ENCODE results near the gene ZSCAN5A. TPM values are rescaled to one million over a fixed set of nuclear protein-coding genes. Genes with fewer than 3 reads are reported as not detected.
"Not testable (repeated sequence)": the region's sequence is repeated elsewhere in the genome, so short reads cannot be mapped to it uniquely, and the experiment has no call there.

The ZSCAN5A gene
- total and polyA plus RNA-seq, 2 experiments from 2014 or later: 4.2 to 4.4 TPM

- H3K4me3 ChIP-seq: no peak overlapping the region
- no peak overlapping the region for H3K4me2 ChIP-seq (ENCODE audit: unreplicated experiment)
- no peaks in the 10 kb centered on the region for H4K20me1 ChIP-seq (ENCODE audit: insufficient read depth)
- H3F3A ChIP-seq (ENCODE audit: insufficient read depth): no peaks in the 10 kb centered on the region
- no peaks in the 10 kb centered on the region for H3K9me3 ChIP-seq (ENCODE audit: low read depth)
- no peaks in the 10 kb centered on the region for H3K4me1 ChIP-seq (ENCODE audit: insufficient read depth)
- no peak overlapping the region for H3K27ac ChIP-seq
- no peaks in the 10 kb centered on the region for H3K9me2 ChIP-seq (ENCODE audit: insufficient read depth)
- in situ Hi-C loops (cut with MboI): no loop called here
- H3K79me2 ChIP-seq (ENCODE audit: insufficient read depth): no peaks in the 10 kb centered on the region
- no peak overlapping the region for H2AFZ ChIP-seq
- DNase-seq: no peak
- 60 to 66% methylated on average over 12 of the region's 12 CpGs for WGBS, 2 experiments (ENCODE audit: low coverage in 1 of 2, low lambda C conversion rate in 2 of 2, missing lambda C conversion rate in 2 of 2)
- TF ChIP-seq EZH2 (IDR thresholded peaks at IDR 0.05; ENCODE audit: insufficient read depth, poor library complexity, severe bottlenecking): no peak
- TF ChIP-seq EZH2phosphoT487 (IDR thresholded peaks at IDR 0.05; ENCODE audit: insufficient read depth, low read depth): no peak
- no peaks in the 10 kb centered on the region for H3K27me3 ChIP-seq (replicated peaks; ENCODE audit: insufficient read depth)
- no peak overlapping the region for H3K9ac ChIP-seq
- H3K36me3 ChIP-seq (ENCODE audit: low read depth): no peaks in the 10 kb centered on the region
These were observed 105.5 kb downstream of the ZSCAN5A start for GRCh38 chr19:56209091-56209490.

- H3K36me3 ChIP-seq (ENCODE audit: low read depth); H2AFZ ChIP-seq; in situ Hi-C loops (cut with MboI); H3K9ac ChIP-seq; H3K4me1 ChIP-seq (ENCODE audit: insufficient read depth); H3K9me3 ChIP-seq (ENCODE audit: low read depth); H3K27ac ChIP-seq; DNase-seq; H3K27me3 ChIP-seq (replicated peaks; ENCODE audit: insufficient read depth); H3K79me2 ChIP-seq (ENCODE audit: insufficient read depth); H3F3A ChIP-seq (ENCODE audit: insufficient read depth); H3K4me3 ChIP-seq; H3K4me2 ChIP-seq (ENCODE audit: unreplicated experiment); H4K20me1 ChIP-seq (ENCODE audit: insufficient read depth); H3K9me2 ChIP-seq (ENCODE audit: insufficient read depth): not testable (repeated sequence)
- WGBS, 2 experiments (ENCODE audit: low coverage in 1 of 2, low lambda C conversion rate in 2 of 2, missing lambda C conversion rate in 2 of 2): 30 to 49% methylated on average over 4 to 5 of the region's 5 CpGs
These were observed 107.1 kb downstream of the ZSCAN5A start for GRCh38 chr19:56207581-56207980.

GRCh38 chr19:56201973-56202372, 112.7 kb downstream of the ZSCAN5A start, which contains the start of gene ZSCAN5C:
Gene ZSCAN5C, plus strand, starts transcription at chr19:56202273. Its CDS starts 3,641 bp downstream, at chr19:56205914.
- no peaks in the 10 kb centered on the region for H4K20me1 ChIP-seq (ENCODE audit: insufficient read depth)
- in situ Hi-C loops (cut with MboI): no loop called here
- 2 to 9% methylated on average over 3 of the region's 3 CpGs for WGBS, 2 experiments (ENCODE audit: low coverage in 1 of 2, low lambda C conversion rate in 2 of 2, missing lambda C conversion rate in 2 of 2)

GRCh38 chr19:56199687-56200086, 115.0 kb downstream of the ZSCAN5A start:
- Histone ChIP-seq H3K4me3 (no peak overlapping the region), H3K9ac (no peak overlapping the region), H3K9me3 (ENCODE audit: low read depth) (no peaks in the 10 kb centered on the region)

More at GRCh38 chr19:56201973-56202372, 112.7 kb downstream of the ZSCAN5A start, which contains the start of gene ZSCAN5C:
- Histone ChIP-seq H3K9me3 (ENCODE audit: low read depth) (no peaks in the 10 kb centered on the region), H3K4me2 (ENCODE audit: unreplicated experiment) (no peak within 1 kb of the TSS), H3K4me3 (no peak within 1 kb of the TSS), H2AFZ (no peak within 1 kb of the TSS), H3K4me1 (ENCODE audit: insufficient read depth) (no peaks in the 10 kb centered on the region), H3K27me3 (replicated peaks; ENCODE audit: insufficient read depth) (no peaks in the 10 kb centered on the region), H3K9ac (no peak within 1 kb of the TSS), H3K36me3 (ENCODE audit: low read depth) (no peaks in the 10 kb centered on the region), H3K79me2 (ENCODE audit: insufficient read depth) (no peaks in the 10 kb centered on the region), H3F3A (ENCODE audit: insufficient read depth) (no peaks in the 10 kb centered on the region), H3K9me2 (ENCODE audit: insufficient read depth) (no peaks in the 10 kb centered on the region), H3K27ac (no peak within 1 kb of the TSS)
- DNase-seq: no peak
- TF ChIP-seq EZH2phosphoT487 (IDR thresholded peaks at IDR 0.05; ENCODE audit: insufficient read depth, low read depth): no peak
- TF ChIP-seq EZH2 (IDR thresholded peaks at IDR 0.05; ENCODE audit: insufficient read depth, poor library complexity, severe bottlenecking): no peak

DNA sequence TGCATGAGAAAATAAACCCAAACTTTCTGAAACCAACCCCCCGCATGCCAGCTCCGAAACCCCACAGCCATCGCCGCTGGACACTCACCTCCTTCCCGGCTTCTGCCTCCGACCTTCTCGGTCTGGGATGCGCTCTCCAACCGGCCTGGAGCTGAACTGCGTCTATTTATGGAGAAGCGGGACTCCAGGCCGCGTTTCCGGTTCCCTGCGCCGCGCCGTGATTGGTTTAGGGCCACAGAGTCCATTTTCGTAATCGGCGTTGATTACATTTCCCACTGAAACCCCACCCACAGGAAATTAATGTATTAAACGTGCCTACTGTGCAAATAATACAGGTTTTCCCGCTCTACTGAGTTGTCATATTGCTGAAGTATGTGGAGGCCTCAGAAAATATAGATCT, 117.0 kb downstream of the ZSCAN5A start, which contains the start of gene ZSCAN5B:
Gene ZSCAN5B (minus strand): TSS at position 138 of the 400 bp plus-strand sequence. CDS start 4,731 bp downstream, outside the sequence.
- H4K20me1 ChIP-seq (ENCODE audit: insufficient read depth); H2AFZ ChIP-seq; H3K79me2 ChIP-seq (ENCODE audit: insufficient read depth); H3K4me2 ChIP-seq (ENCODE audit: unreplicated experiment); H3K27me3 ChIP-seq (replicated peaks; ENCODE audit: insufficient read depth); H3K27ac ChIP-seq; H3K36me3 ChIP-seq (ENCODE audit: low read depth); H3K9me3 ChIP-seq (ENCODE audit: low read depth); H3K9me2 ChIP-seq (ENCODE audit: insufficient read depth); H3K9ac ChIP-seq; DNase-seq; in situ Hi-C loops (cut with MboI); H3K4me1 ChIP-seq (ENCODE audit: insufficient read depth); H3K4me3 ChIP-seq; H3F3A ChIP-seq (ENCODE audit: insufficient read depth): not testable (repeated sequence)
- 68 to 69% methylated on average over 23 of the region's 23 CpGs for WGBS, 2 experiments (ENCODE audit: low coverage in 1 of 2, low lambda C conversion rate in 2 of 2, missing lambda C conversion rate in 2 of 2)

More at GRCh38 chr19:56199687-56200086, 115.0 kb downstream of the ZSCAN5A start:
- Histone ChIP-seq H3K79me2 (ENCODE audit: insufficient read depth) (no peaks in the 10 kb centered on the region), H3K27me3 (replicated peaks; ENCODE audit: insufficient read depth) (no peaks in the 10 kb centered on the region), H3K27ac (no peak overlapping the region), H3F3A (ENCODE audit: insufficient read depth) (no peaks in the 10 kb centered on the region), H4K20me1 (ENCODE audit: insufficient read depth) (no peaks in the 10 kb centered on the region), H2AFZ (no peak overlapping the region), H3K36me3 (ENCODE audit: low read depth) (no peaks in the 10 kb centered on the region), H3K9me2 (ENCODE audit: insufficient read depth) (no peaks in the 10 kb centered on the region), H3K4me2 (ENCODE audit: unreplicated experiment) (no peak overlapping the region), H3K4me1 (ENCODE audit: insufficient read depth) (no peaks in the 10 kb centered on the region)
- 7 to 10% methylated on average over 7 of the region's 7 CpGs for WGBS, 2 experiments (ENCODE audit: low coverage in 1 of 2, low lambda C conversion rate in 2 of 2, missing lambda C conversion rate in 2 of 2)
- DNase-seq: no peak
- in situ Hi-C loops (cut with MboI): no loop called here
- TF ChIP-seq EZH2phosphoT487 (IDR thresholded peaks at IDR 0.05; ENCODE audit: insufficient read depth, low read depth) (no peak), EZH2 (IDR thresholded peaks at IDR 0.05; ENCODE audit: insufficient read depth, poor library complexity, severe bottlenecking) (no peak)

Measured in GM23248 (cell line).